GM10266 (cell line): Measurements from ENCODE around the gene QPRT.
A peak's percentile ranks its signal among the peaks of the same experiment; 100 is the strongest.
"Not testable (repeated sequence)": the region's sequence is repeated elsewhere in the genome, so short reads cannot be mapped to it uniquely, and the experiment has no call there.

ENCODE experiments used
- DNase-seq: peaks from one replicate; pipeline ENCODE4 v3.0.0; 2012; ENCODE audit errors: extremely low spot score
- CTCF ChIP-seq: IDR thresholded peaks from 2 replicates; pipeline ENCODE4 v1.5.1; 2012; ENCODE audit warnings: mild to moderate bottlenecking, low read depth; ENCODE audit not compliant: control insufficient read depth, insufficient read depth; ENCODE audit errors: missing control alignments

The QPRT gene

DNA sequence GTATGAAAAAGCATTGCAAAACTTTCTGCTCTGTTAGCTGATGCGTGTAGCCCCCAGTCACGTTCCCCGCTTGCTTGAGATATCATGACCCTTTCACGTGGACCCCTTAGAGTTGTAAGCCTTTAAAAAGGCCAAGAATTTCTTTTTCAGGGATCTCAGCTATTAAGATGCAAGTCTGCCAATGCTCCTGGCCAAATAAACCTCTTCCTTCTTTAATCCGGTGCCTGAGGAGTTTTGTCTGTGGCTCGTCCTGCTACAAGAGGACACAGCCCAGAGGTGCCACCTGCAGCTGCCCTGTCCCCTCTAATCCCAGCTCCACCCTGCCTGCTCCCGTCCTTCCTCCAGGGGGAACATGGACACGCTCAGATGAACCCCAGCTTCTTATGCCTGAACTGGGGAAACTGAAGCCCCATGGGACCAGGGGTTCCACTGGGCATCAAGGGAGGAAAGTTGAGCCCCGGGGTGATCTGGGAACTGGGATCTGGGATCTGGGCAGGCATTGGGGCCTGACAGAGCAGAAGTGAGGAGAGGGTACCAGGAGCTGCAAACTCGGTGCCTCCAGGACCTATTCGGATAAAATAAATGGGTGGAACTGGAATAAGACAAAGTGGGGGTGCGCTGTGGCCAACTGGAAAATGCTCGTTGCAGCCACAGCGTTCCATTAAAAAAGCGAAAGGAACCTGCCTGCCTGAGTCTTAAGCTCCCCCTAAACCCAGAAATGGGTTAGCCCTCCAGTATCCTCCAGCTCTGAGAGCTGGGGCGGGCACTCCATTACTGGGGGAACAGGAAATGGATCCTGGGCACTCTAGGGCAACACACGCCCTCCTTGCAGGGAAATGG is 19.7 kb downstream of the QPRT start:
- peak; percentile 4 for DNase-seq
- TF ChIP-seq CTCF, result no peak

DNA sequence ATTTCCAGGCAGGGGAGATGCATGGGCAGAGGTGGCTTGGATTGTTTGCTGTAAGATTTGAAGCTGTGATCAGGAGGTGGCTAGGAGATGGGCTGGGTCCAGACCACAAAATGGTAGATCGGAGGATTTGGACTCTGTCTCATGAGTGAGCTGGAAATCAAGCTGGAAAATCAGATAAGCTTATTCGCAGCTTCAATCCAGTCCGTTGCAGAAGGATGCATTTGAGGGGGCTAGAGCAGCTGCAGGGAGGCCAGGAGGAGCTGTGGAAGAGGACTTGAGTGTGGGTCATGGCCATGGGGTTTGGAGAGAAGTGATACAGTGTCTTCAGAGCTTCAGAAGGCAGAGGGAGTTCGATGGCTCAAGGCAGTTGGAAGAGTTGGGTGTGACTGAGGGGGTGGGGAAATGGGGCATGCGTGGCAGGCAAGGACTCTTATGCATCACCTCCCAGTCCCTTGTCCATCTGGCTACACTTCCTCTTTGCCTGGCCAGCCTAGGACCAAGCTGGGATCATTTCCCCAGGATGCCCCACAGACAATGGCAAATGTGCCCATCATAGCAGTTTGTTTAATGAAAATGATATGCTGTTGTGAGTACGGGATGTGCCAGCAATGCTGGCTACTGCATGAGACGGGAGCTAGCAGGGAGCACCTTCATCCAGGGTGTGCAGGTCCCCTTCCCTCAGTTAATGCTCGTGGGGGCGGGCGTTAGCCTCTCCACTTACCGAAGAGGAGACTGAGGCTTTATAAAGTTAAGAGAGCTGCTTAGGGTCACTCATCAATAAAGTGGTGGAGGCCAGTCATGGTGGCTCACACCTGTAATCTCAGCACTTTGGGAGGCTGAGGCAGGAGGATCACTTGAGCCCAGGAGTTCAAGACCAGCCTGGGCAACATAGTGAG is 20.6 kb downstream of the QPRT start:
- TF ChIP-seq CTCF, result no peak
- DNase-seq, result peak; percentile 5

DNA sequence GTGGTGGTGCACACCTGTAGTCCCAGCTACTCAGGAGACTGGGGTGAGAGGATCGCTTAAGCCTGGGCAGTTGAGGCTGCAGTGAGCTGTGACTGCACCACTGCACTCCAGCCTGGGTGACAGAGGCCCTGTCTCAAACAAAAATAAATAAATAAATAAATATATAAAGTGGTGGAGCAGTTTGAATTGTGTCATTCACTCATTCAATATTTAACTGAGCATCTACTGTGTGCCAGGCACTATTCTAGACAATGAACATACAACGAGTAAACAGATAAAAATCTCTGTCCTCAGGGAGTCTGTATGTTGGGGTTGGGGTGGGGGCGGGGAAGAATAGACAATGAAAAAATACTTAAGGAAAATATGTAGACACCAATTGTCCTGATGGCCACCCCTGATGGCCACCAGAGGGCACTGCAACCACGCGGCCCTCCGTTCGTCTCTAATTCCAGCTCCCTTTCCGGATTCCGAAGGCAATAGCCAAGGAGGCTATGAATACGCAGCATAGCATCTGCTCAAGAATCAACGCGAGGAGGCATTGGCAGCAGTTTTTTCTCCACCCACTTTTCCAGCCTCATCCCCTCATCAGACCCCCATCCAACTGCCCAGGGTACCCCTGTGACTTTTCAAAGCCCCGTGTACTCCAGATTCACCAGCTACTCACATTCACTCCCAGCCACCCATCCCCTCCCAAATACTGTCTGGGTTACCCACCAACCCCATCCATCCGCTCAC is 21.4 kb downstream of the QPRT start:
- DNase-seq, result peak; percentile 82
- TF ChIP-seq CTCF, result peak; percentile 77

GRCh38 chr16:29701214-29701555 is 22.2 kb downstream of the QPRT start:
- TF ChIP-seq CTCF, result no peak
- no peak for DNase-seq

- no peak for TF ChIP-seq CTCF
- DNase-seq, result peak; percentile 27
Observed at GRCh38 chr16:29702269-29702668, 23.3 kb downstream of the QPRT start.

DNA sequence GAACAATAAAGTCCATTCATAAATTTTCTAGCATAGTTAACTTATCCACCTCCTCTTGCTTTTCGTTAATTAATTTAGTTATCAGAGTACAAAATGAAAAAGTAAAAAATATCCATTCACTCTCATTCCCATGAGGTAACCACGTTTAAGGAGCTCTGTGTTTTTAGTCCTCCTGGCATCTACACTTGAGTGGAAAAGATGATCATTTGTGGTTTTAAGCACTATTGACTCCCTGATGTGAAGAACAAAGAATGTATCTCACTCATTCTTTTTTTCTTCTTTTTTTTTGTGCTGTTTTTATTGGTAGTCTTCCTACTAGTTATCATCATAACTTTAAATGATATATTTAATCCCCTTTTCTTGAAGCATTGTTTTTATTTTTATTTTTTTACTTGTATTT is 26.1 kb downstream of the QPRT start:
- TF ChIP-seq CTCF, result no peak
- no peak for DNase-seq

- DNase-seq, result not testable (repeated sequence)
Observed at GRCh38 chr16:29707160-29707559, 28.2 kb downstream of the QPRT start.
